HG02852 (cell line): Measurements from ENCODE around the gene PDGFD.

Experiments used
- ATAC-seq: cut with Tn5 transposase; IDR thresholded peaks from one replicate; pipeline ENCODE4 v1.9.1; 2021; ENCODE audit warnings: mild to moderate bottlenecking, moderate library complexity; ENCODE audit not compliant: unreplicated experiment

The PDGFD gene

DNA sequence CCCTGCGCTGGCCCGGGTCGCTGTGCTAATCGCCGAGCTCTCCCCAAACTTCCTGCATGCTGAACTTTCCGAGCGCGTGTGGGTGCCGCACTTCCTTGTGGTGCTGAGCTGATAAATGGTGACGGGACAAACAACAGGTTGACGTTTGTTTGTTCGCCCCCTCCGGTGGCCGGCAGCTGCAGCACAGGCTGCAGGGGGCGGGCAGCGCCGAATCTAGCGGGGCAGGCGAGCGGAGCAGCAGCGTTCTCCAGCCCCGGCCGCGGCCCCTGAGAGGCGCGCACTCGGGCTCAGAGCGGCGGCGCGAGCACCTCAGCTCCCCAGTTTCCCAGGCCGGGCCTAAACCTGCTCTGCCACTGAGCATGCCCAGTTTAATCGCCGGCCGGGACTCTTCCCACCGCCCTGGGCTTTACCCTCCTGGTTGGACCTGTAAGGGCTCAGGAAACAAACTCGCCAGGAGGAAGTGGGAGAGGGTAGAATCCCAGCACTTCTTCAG, at the start of gene PDGFD:
PDGFD (minus strand) TSS at position 120 of the 493 bp plus-strand sequence.
- ATAC-seq: peak; percentile 92

GRCh38 chr11:104206936-104207335, 43.0 kb upstream of the PDGFD start:
- no peak for ATAC-seq

- no peak for ATAC-seq
Observed at GRCh38 chr11:104205838-104206237, 41.9 kb upstream of the PDGFD start.

DNA sequence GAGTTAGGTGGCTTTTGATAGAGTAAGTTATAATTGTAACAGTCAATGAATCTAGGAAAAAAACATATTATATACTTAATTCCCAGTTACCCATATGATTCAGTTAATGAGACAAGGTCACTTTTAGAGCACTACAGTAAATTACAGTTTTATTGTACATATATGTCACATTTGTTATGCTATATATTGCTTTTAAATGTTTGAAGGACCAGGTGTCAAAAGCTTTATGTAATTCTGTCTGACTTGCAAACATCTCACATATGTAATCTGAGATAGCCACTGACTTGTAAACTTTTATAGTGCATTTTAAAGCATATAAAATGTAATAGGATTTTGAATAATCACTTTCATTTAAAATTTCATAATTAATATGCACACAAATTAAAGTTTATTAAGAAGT, 36.7 kb upstream of the PDGFD start:
- ATAC-seq: no peak

DNA sequence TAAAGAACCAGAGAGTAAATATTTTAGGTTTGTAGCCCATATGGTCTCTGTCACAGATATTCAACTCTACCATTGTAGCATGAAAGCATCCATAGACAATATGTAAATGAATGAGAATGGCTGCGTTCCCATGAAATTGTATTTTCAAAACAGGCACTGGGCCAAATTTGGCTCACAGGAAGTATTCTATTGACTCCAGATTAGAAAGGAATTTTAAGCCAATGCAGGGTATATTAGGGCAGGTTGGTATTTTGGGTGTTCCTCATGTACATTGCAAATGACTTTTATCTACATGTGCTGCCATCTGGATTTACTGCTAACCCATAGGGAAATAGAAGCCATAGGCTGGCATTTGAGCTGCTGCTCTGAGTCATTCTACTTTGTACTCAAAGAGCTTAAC, 35.1 kb upstream of the PDGFD start:
- no peak for ATAC-seq

- ATAC-seq: no peak
Observed at GRCh38 chr11:104198576-104198975, 34.6 kb upstream of the PDGFD start.

GRCh38 chr11:104191124-104191523, 27.2 kb upstream of the PDGFD start:
- no peak for ATAC-seq

DNA sequence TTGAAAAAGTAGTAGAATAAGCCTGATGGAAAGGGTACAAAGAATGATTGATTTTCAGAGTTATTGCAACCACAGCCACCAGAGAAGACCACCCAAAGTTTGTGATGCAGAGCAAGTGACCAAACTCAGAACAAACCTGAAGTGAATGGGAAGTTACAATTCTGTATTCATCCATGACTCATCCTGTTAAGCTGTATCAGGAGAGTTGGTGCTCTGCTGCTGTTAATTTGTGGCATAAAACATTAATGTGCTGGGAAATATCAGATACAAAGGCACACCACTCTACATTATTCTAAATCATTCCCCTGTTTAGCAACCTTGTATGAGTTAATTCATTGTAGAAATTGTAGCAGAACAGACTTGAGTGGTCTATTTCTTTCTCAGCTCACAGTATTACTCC, 19.6 kb upstream of the PDGFD start:
- no peak for ATAC-seq

- no peak for ATAC-seq
Observed at GRCh38 chr11:104175769-104176168, 11.8 kb upstream of the PDGFD start.

GRCh38 chr11:104169091-104169490, 5.1 kb upstream of the PDGFD start:
- no peak for ATAC-seq

- no peak for ATAC-seq
Observed at GRCh38 chr11:104165014-104165413, 1.1 kb upstream of the PDGFD start.

GRCh38 chr11:104163100-104164027, 583 bp downstream of the PDGFD start:
- ATAC-seq: peak; percentile 22

- ATAC-seq: no peak
Observed at GRCh38 chr11:104161751-104162450, 2.0 kb downstream of the PDGFD start.

- ATAC-seq: no peak
Observed at GRCh38 chr11:104159356-104159755, 4.6 kb downstream of the PDGFD start.

- ATAC-seq: no peak
Observed at GRCh38 chr11:104155375-104155774, 8.6 kb downstream of the PDGFD start.

DNA sequence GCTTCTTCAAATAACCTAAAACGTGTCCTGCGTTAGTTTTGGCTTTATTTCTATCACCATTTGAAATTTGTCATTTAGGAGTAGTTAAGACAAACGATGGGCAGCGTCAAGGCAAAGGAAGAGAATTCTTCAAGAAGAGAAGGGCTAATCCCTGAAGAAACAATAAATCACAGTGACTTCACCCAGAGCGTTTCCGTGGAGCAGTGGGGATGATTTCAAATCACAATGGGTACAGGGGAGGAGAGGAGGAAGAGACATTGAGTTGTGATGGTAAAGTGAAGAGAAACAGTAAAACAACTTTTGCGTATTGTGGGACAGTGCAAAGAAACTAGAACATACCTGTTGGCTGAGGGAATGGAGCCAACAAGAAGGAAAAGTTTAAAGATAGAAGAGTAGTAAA, 9.7 kb downstream of the PDGFD start:
- no peak for ATAC-seq

DNA sequence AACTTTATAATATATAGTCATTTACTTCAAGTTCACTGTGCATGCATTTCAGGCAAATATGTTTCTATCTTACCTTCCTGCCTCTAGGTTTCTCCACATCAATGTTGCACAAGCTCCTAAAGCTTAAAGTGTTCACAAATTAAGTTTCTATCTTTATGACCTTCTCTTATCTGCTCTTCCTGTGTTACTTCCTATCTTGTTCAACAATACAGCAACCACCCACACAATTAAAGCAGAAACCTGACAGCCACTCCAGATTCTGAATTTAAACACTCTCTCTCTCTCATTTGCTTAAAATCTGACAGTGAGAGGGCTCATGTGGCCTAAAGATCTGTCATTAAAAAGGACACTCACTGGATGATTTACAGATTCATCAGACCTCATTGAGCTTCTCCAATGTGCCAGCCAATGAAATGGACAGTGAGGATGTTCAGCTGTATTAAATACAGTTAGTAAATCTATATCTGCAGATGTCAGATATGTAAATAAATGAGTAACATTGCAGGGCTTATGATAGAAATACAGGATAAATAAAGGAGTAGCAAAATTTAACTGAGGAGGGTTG, 10.9 kb downstream of the PDGFD start:
- ATAC-seq: peak; percentile 50

DNA sequence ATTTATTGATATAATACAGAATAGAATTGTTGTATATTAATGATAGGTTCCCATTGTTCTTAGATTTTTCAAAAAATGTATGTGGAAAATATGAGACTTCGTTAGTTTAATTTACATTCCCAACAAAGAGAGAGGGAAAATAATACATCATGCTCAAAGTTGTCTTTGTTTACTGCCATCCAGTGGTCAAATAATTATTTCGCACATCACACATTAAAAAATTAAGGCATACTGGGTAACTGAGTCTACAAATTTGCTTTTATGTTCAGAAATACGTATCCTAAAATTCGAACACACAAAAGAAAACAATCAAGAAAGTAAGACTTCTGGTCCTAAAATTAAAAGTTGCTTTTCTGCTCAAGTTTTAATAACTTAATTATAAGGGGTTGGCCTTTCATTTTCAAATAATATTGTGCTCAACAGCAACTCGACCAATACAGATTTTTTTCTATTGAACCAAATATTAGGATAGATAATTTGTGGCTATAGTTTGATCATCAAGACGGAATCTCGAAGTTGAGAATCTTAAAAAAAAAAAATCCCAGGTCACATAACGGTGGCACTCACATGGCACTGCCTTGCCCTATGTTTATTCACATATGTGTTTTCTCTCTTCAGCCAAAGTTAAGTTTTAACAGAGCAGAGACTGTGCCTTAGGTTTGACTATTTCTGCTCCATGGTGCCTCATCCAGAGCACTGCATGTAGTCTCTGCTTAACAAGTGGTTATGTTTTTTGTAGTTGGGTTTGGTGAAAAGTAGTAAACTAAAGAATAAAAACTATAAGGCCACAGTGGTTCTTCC, 12.3 kb downstream of the PDGFD start:
- ATAC-seq: no peak

DNA sequence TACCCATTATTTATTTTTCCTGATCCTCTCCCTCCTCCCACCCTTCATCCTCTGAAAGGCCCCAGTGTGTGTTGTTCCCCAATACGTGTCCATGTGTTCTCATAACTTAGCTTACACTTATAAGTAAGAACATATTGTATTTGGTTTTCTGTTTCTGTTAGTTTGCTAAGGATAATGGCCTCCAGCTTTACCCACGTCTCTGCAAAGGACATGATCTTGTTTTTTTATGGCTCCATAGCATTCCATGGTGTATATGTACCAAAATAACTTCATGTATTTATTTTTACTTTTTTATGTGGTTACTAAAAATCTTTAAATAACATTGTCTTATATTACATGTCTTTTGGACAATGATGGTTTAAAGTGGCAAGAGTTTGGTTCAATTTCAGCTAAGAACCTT, 15.2 kb downstream of the PDGFD start:
- ATAC-seq: no peak

GRCh38 chr11:104148074-104148473, 15.9 kb downstream of the PDGFD start:
- no peak for ATAC-seq

- ATAC-seq: no peak
Observed at GRCh38 chr11:104146943-104147342, 17.0 kb downstream of the PDGFD start.
